NB4 (cell line): Measurements from ENCODE around the gene DCHS2.

Experiments used
- CTCF ChIP-seq: IDR thresholded peaks from one replicate; pipeline ENCODE4 v1.5.1; 2012; ENCODE audit warnings: low read depth, low read length
- MYC ChIP-seq: IDR thresholded peaks from 2 replicates; pipeline ENCODE4 v1.6.1; 2011; ENCODE audit warnings: low read depth, low read length
- POLR2A ChIP-seq: IDR thresholded peaks from 2 replicates; pipeline ENCODE4 v1.6.1; 2011; ENCODE audit warnings: mild to moderate bottlenecking; ENCODE audit not compliant: insufficient read length; ENCODE audit errors: extremely low read depth
- TF ChIP-seq, protein P1 (sequence below): IDR thresholded peaks from 2 replicates; pipeline ENCODE4 v1.6.1; 2011; ENCODE audit warnings: low read depth, low read length

- TF ChIP-seq CTCF (no peak), POLR2A (no peak), MYC (no peak)
- TF ChIP-seq, protein P1, sequence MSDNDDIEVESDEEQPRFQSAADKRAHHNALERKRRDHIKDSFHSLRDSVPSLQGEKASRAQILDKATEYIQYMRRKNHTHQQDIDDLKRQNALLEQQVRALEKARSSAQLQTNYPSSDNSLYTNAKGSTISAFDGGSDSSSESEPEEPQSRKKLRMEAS = no peak
Measured at GRCh38 chr4:154293427-154293826, 198.2 kb downstream of the DCHS2 start.
